GM19193 (cell line): ENCODE results near the gene CCSAP.

Experiments used
- POLR2A ChIP-seq: IDR thresholded peaks from 4 replicates; pipeline ENCODE4 v1.6.1; 2011; ENCODE audit not compliant: insufficient read depth, insufficient read length; ENCODE audit errors: extremely low read depth

CCSAP gene

GRCh38 chr1:229271448-229272159, 71.2 kb downstream of the CCSAP start:
- TF ChIP-seq POLR2A: no peak
